CD14-positive monocyte (primary cell): ENCODE measurements around the gene ZBED4. TPM values are rescaled to one million over a fixed set of nuclear protein-coding genes. Genes with fewer than 3 reads are reported as not detected.

Experiments
- DNase-seq, 3 donors: peaks; one replicate each; pipeline ENCODE4 v3.0.0-alpha.2; 2011 to 2022
- H2AFZ ChIP-seq: 2 replicates; pipeline ENCODE4 v1.6.0; 2012; ENCODE audit warnings: mild to moderate bottlenecking, low read depth, low read length, inconsistent platforms; ENCODE audit not compliant: insufficient read depth, poor library complexity, severe bottlenecking
- H3K27ac ChIP-seq, 2 donors: 1 replicate in 1 of 2; 2 replicates in 1 of 2; pipeline ENCODE4 v1.5.1; 2012 to 2013; ENCODE audit warnings: low read length in 2 of 2, control low read depth in 1 of 2, inconsistent platforms in 1 of 2, low read depth in 1 of 2, mild to moderate bottlenecking in 1 of 2
- H3K27me3 ChIP-seq, 2 donors: one replicate each; pipeline versions ENCODE4 v1.6.0 to v1.6.1; 2011 to 2013; ENCODE audit warnings: low read length in 2 of 2; ENCODE audit not compliant: control insufficient read depth in 2 of 2, insufficient read depth in 2 of 2
- H3K36me3 ChIP-seq, 2 donors: replicated peaks in 1 of 2; 1 replicate in 1 of 2; 2 replicates in 1 of 2; pipeline versions ENCODE4 v1.5.1 to v1.6.1; 2012 to 2013; ENCODE audit warnings: low read length in 2 of 2, control low read depth in 1 of 2, inconsistent platforms in 1 of 2, mild to moderate bottlenecking in 1 of 2; ENCODE audit not compliant: insufficient read depth in 2 of 2, control insufficient read depth in 1 of 2
- H3K4me1 ChIP-seq, 2 donors: 1 replicate in 1 of 2; 2 replicates in 1 of 2; pipeline versions ENCODE4 v1.5.1 to v1.6.1; 2012 to 2013; ENCODE audit warnings: low read length in 2 of 2, control low read depth in 1 of 2, inconsistent platforms in 1 of 2, mild to moderate bottlenecking in 1 of 2, moderate library complexity in 1 of 2; ENCODE audit not compliant: insufficient read depth in 2 of 2, control insufficient read depth in 1 of 2
- H3K4me2 ChIP-seq: replicated peaks from 2 replicates; pipeline ENCODE3; 2012; ENCODE audit warnings: low read length, moderate library complexity, mild to moderate bottlenecking; ENCODE audit not compliant: poor library complexity, severe bottlenecking; ENCODE audit errors: extremely low read depth
- H3K4me3 ChIP-seq, 3 experiments: fragments of 200-600 bp in 1 of 3; sonication (generic) in 1 of 3; replicated peaks in 1 of 3; 1 replicate in 2 of 3; 2 replicates in 1 of 3; pipeline ENCODE4 v1.5.1; 2011 to 2013; ENCODE audit warnings: low read length in 3 of 3, mild to moderate bottlenecking in 3 of 3, control low read depth in 2 of 3, low read depth in 2 of 3, inconsistent platforms in 1 of 3, moderate library complexity in 1 of 3
- H3K79me2 ChIP-seq: 2 replicates; pipeline ENCODE4 v1.6.0; 2012; ENCODE audit warnings: mild to moderate bottlenecking, control low read depth, inconsistent platforms, low read length, moderate library complexity; ENCODE audit not compliant: insufficient read depth
- H3K9ac ChIP-seq: 2 replicates; pipeline ENCODE4 v1.6.0; 2017; ENCODE audit warnings: low read length, mild to moderate bottlenecking; ENCODE audit not compliant: insufficient read depth, poor library complexity, severe bottlenecking
- H3K9me3 ChIP-seq, 2 donors: replicated peaks in 1 of 2; 1 replicate in 1 of 2; 2 replicates in 1 of 2; pipeline versions ENCODE4 v1.5.1 to v1.6.1; 2012 to 2013; ENCODE audit warnings: low read length in 2 of 2, control low read depth in 1 of 2; ENCODE audit not compliant: control insufficient read depth in 1 of 2, insufficient read depth in 1 of 2
- H4K20me1 ChIP-seq: 2 replicates; pipeline ENCODE4 v1.6.0; 2012; ENCODE audit warnings: mild to moderate bottlenecking, low read length, control low read depth, moderate library complexity; ENCODE audit not compliant: insufficient read depth
- H3K27ac Mint-ChIP-seq, 7 donors: one replicate each; pipeline ENCODE4 v1.8.0; 2020; ENCODE audit warnings: mild to moderate bottlenecking in 7 of 7, mixed read lengths in 7 of 7, moderate library complexity in 6 of 7, inconsistent platforms in 2 of 7
- H3K27me3 Mint-ChIP-seq, 3 donors: one replicate each; pipeline ENCODE4 v1.8.0; 2021 to 2022; ENCODE audit warnings: low read depth in 3 of 3, mild to moderate bottlenecking in 3 of 3, mixed read lengths in 3 of 3, moderate library complexity in 3 of 3, inconsistent platforms in 1 of 3
- H3K36me3 Mint-ChIP-seq, 2 donors: one replicate each; pipeline ENCODE4 v1.8.0; 2020; ENCODE audit warnings: mixed read lengths in 2 of 2, inconsistent platforms in 1 of 2, mild to moderate bottlenecking in 1 of 2
- H3K4me1 Mint-ChIP-seq: one replicate; pipeline ENCODE4 v1.8.0; 2020; ENCODE audit warnings: mild to moderate bottlenecking, mixed read lengths
- H3K4me3 Mint-ChIP-seq, 2 donors: one replicate each; pipeline ENCODE4 v1.8.0; 2020; ENCODE audit warnings: mild to moderate bottlenecking in 2 of 2, mixed read lengths in 2 of 2, moderate library complexity in 1 of 2
- H3K9me3 Mint-ChIP-seq, 7 donors: one replicate each; pipeline ENCODE4 v1.8.0; 2020 to 2022; ENCODE audit warnings: mixed read lengths in 7 of 7, mild to moderate bottlenecking in 6 of 7, moderate library complexity in 6 of 7, inconsistent platforms in 2 of 7
- CTCF ChIP-seq: fragments of 200-600 bp; IDR thresholded peaks from one replicate; pipeline ENCODE4 v1.8.0; 2022; ENCODE audit warnings: antibody characterized with exemption, mild to moderate bottlenecking
- WGBS: methylation state at CpG from one replicate; pipeline ENCODE4 v1.1.5; 2013; ENCODE audit warnings: missing lambda C conversion rate; ENCODE audit not compliant: insufficient coverage; 5-methylcytosine and 5-hydroxymethylcytosine counted together
- intact Hi-C, 2 donors: fragments of 100-400 bp; cut with micrococcal nuclease; formaldehyde crosslinking; loops; one replicate each; pipeline versions ENCODE4 v1.15.0 to v1.15.1; 2023
- polyA plus RNA-seq, 3 donors: library from polyadenylated mRNA; depleted of rRNA in 1 of 3; unstranded in 2 of 3; stranded (reverse) in 1 of 3; fragments of 300-500 nt in 2 of 3; fragments of >200 nt in 1 of 3; fragmentation: Illumina TruSeq in 2 of 3; gene quantifications; 1 replicate in 2 of 3; 2 replicates in 1 of 3; pipeline ENCODE4 v1.2.3, GENCODE V29; 2012 to 2021

Gene ZBED4
- polyA plus RNA-seq, 3 donors = 3.8 to 8.2 (median 5.7) TPM

DNA sequence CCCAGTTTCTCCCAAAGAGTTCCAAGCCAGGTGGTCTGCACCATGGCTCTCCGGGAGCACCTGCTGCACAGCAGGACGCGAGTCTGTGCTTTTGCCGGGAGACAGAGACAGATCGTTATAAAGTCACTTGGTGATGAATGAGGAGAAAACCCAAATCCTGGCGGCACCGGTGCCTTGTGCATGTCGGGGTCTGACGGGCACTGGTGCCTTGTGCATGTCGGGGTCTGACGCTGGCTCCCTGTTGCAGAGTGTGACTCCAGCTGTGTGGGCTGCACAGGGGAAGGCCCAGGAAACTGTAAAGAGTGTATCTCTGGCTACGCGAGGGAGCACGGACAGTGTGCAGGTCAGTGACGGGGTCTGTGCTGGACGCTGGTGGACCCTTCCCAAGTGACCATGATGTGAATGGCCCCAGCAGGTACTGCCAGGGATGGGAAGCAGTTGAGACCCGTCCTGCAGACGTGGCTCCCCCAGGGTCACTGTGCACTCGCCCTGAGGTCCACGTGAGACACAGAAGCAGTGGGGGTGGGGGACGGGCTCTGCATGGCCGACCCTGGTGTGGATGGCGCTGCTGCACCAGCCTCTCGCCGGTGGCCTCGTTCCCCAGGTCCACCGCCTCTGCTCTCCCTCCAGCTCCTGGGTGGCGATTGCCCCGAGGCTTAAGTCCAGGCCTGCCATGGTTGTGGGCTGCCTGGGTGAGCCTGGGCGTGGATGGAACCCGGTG lies 70.6 kb downstream of the ZBED4 start:
- TF ChIP-seq CTCF = no peak
- Mint-ChIP-seq H3K36me3 (peaks cover 32 to 45% of the 10 kb centered on the region in 2 donors), H3K27ac (no peak overlapping the region), H3K4me3 (no peak overlapping the region), H3K27me3 (peaks cover 2 to 10% (median 6%) of the 10 kb centered on the region in 3 donors), H3K4me1 (peaks cover 21% of the 10 kb centered on the region), H3K9me3 (no peaks in the 10 kb centered on the region)
- Histone ChIP-seq H3K79me2 (peaks cover 2% of the 10 kb centered on the region), H4K20me1 (no peaks in the 10 kb centered on the region), H3K4me2 (no peak overlapping the region), H3K27ac (no peak overlapping the region), H3K4me1 (peaks cover 16 to 21% of the 10 kb centered on the region in 2 donors), H3K9ac (no peak overlapping the region), H3K4me3 (no peak overlapping the region), H3K9me3 (no peaks in the 10 kb centered on the region), H2AFZ (no peak overlapping the region), H3K36me3 (peaks cover 2 to 19% of the 10 kb centered on the region in 2 donors), H3K27me3 (no peaks in the 10 kb centered on the region)
- 96% methylated on average over 31 of the region's 31 CpGs for WGBS
- DNase-seq = no peak
- intact Hi-C loops = loop anchor here in 1 of 2 donors (10.0 kb wide), 1 partner anchor 281 kb away; the partner anchor contains the start of gene SELENOO

GRCh38 chr22:49925525-49926128 lies 72.0 kb downstream of the ZBED4 start:
- peaks cover 2 to 10% of the 10 kb centered on the region in 2 donors for H3K36me3 ChIP-seq
- peak overlapping the region in 1 of 3 experiments; percentile 48 for H3K4me3 ChIP-seq
- peak overlapping the region; percentile 51 for H3K4me2 ChIP-seq
- peak overlapping the region in 6 of 7 donors; percentile 13 to 83 (median 52) for H3K27ac Mint-ChIP-seq
- H3K36me3 Mint-ChIP-seq = peaks cover 25 to 32% of the 10 kb centered on the region in 2 donors
- no peak overlapping the region for H3K9ac ChIP-seq
- peak; percentile 33 to 57 (median 54) for DNase-seq
- H4K20me1 ChIP-seq = peaks cover 3% of the 10 kb centered on the region
- no peaks in the 10 kb centered on the region for H3K9me3 Mint-ChIP-seq
- H3K4me1 ChIP-seq = peaks cover 22 to 31% of the 10 kb centered on the region in 2 donors
- no peak for TF ChIP-seq CTCF
- no peaks in the 10 kb centered on the region for H3K9me3 ChIP-seq
- H2AFZ ChIP-seq = peak overlapping the region; percentile 61
- H3K27ac ChIP-seq = no peak overlapping the region
- H3K27me3 Mint-ChIP-seq = peaks cover 2 to 10% (median 4%) of the 10 kb centered on the region in 3 donors
- WGBS = 5% methylated on average over 23 of the region's 24 CpGs
- H3K4me3 Mint-ChIP-seq = peak overlapping the region; percentile 63 to 85
- peaks cover 0 to 3% of the 10 kb centered on the region in 2 donors for H3K27me3 ChIP-seq
- H3K4me1 Mint-ChIP-seq = peaks cover 17% of the 10 kb centered on the region
- no peaks in the 10 kb centered on the region for H3K79me2 ChIP-seq
- intact Hi-C loops = loop anchor here in 1 of 2 donors (10.0 kb wide), 1 partner anchor 279 kb away; the partner anchor contains the start of gene SELENOO
